IPS-NIHi11 (cell line): Measurements from ENCODE around the gene TSPEAR.
"Not testable (repeated sequence)": the region's sequence is repeated elsewhere in the genome, so short reads cannot be mapped to it uniquely, and the experiment has no call there.

Source experiments
- DNase-seq: peaks from one replicate; pipeline ENCODE4 v3.0.0; 2012; ENCODE audit warnings: mixed read lengths, low spot score

TSPEAR gene

GRCh38 chr21:44603109-44603875 is 108.1 kb downstream of the TSPEAR start:
- no peak for DNase-seq

DNA sequence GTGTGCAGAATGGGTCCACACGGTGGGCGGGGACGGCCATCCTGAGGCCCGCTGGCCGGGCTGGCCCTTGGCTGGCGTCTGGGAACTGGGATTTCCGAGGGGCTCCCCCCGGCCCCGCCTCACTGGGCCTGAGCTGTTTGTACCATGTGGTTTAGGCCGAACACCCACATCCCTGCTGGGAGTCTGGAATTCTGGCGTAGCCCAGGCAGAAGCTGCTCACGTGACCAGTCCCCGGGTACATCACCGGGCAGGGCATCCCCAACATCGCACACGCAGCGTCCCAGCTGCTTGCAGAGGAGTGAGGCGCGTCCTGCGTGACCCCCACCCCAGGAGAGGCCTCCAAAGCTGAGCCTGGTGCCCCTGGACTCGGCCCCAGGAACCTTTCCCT is 108.9 kb downstream of the TSPEAR start:
- no peak for DNase-seq

DNA sequence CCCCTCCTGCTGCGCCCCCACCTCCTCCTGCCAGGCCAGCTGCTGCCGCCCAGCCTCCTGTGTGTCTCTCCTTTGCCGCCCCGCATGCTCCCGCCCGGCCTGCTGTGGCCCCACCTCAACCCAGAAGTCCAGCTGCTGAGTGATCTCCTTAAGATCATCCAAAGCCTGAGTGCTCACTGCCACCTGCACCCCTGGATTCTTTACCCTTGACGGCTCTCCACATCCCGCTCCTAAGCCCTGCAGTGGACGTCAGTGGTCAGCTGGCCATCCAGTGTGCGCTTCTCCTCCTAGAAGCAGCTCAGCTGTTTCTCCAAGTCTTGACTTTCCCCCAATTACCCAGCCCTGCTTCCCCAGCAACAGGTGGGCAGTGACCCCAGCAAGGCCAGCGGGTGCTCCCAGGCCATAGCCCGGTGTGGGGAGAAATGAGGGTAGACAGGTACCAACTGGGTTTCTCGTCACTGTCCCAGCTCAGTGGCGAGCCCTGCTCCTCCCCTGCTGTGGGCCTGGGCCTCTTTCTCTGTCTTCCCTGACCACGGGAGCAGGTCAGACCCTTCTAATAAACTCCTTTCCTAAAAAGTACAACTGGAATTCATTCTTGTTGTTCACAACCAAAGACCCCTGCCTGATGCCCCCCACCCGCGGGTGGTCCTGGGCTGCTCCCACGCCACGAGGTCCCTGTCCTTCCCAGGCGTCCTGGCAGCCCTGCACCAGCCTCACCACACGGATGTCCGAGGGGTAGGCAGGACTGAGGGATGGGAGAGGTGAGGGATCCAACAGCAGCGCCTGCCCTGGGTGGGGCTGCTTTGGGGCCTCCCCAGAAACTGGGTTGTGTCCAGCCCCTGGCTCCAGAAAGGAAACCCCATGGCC is 109.5 kb downstream of the TSPEAR start:
- no peak for DNase-seq

DNA sequence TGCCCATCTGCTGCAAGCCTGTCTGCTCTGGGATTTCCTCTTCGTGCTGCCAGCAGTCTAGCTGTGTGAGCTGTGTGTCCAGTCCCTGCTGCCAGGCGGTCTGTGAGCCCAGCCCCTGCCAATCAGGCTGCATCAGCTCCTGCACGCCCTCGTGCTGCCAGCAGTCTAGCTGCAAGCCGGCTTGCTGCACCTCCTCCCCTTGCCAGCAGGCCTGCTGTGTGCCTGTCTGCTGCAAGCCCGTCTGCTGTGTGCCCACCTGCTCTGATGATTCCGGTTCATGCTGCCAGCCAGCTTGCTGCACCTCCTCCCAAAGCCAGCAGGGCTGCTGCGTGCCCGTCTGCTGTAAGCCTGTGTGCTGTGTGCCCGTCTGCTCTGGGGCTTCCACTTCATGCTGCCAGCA is 110.3 kb downstream of the TSPEAR start:
- not testable (repeated sequence) for DNase-seq

DNA sequence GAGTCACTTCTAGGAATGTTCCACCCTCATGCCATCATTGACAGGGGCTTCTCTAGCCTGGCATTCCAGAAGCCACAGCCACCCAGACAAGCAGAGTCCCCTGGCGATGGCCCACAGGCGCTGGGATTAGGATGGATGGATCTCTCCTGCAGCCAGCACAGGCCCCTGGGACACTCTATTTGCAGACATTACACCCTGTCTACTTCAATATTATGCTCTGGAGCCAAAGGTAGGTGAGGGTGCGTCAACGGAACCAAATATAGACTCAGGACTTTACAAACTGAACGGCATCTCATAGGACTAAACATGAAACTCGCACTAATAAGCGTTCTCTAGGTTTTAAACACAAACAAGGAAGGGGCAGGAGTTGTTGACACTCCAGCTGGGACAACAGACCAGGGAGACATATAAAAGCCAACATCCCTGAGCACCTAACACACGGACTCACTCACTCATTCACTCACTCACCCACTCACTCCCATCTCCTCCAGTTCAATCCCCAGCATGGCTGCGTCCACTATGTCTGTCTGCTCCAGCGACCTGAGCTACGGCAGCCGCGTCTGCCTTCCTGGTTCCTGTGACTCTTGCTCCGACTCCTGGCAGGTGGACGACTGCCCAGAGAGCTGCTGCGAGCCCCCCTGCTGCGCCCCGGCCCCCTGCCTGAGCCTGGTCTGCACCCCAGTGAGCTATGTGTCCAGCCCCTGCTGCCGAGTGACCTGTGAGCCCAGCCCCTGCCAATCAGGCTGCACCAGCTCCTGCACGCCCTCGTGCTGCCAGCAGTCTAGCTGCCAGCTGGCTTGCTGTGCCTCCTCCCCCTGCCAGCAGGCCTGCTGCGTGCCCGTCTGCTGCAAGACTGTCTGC is 111.0 kb downstream of the TSPEAR start, which contains the start of gene KRTAP10-7:
Gene KRTAP10-7 (plus strand): TSS at position 480 of the 861 bp plus-strand sequence. CDS start 25 bp downstream, at position 505.
- not testable (repeated sequence) for DNase-seq

DNA sequence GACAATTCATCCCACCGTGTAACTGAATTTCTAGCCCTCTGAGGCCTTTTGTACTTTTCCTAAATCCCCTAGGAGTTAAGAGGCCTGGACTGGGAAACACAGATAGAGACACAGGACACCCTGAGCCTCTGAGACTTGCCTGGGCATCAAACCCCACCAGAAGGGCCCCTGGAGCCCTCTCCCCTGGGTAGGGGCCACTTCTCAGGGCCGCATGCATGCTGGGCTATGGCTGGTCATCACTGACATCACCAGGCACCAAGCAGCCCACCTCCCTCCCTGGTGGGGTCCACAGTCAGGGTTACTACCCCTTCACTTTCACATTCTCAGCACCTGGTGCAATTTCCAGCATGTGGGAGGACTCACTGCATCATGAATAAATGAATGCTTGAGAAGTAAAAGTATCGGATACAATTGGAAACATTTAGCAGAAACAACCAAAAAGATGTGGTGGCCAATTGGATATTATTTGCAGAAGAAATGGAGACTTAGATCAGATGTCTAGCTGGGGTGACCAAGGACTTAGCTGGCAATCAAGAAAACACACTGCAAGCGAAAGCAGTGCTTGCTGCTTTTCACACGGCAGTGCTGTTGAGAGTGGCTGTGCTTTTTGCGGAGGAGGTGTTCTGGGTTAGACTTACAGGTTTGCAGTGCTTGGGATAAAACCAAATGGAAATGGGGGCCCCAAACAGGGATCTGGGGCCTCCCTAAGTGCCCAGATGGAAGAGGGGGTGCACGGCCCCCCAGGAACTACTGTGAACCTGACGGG is 111.9 kb downstream of the TSPEAR start:
- no peak for DNase-seq

DNA sequence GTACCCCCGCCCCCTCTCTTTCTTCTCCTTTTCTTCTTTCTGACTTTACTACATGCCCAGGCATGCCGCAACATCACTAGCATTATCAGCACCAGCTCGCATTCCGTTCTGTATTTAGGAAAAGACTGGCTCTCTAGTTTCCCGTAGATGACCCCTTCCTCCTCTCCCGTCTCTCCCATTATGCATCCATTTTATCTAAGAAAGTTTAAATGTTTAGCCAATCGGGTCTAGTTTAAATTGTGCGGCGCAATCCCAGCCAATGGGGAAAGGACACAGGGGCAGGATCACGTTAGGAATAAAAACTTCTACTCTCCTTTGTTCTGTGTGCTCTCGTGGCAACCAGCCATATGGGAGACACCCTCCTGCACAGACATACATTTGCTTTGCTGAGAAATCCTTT is 113.3 kb downstream of the TSPEAR start:
- no peak for DNase-seq

GRCh38 chr21:44596068-44596725 is 115.2 kb downstream of the TSPEAR start:
- DNase-seq, result no peak

DNA sequence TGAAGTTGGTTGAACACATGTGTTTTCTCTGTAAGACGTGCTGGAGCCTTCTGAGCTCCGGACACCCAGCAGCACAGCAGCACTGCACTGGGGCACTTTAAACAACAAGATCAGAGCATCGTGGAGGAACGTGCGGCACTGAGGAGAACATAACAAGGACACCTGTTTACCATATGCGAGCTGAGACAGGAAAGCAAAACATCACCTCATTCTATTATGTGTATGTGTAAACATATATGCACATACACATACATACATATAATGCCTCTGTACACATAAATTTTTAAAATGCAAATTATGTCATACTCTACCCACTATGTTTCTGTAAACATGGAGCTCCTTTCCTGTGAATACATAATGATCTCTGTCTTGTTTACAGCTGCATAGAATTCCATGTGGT is 115.8 kb downstream of the TSPEAR start:
- no peak for DNase-seq

DNA sequence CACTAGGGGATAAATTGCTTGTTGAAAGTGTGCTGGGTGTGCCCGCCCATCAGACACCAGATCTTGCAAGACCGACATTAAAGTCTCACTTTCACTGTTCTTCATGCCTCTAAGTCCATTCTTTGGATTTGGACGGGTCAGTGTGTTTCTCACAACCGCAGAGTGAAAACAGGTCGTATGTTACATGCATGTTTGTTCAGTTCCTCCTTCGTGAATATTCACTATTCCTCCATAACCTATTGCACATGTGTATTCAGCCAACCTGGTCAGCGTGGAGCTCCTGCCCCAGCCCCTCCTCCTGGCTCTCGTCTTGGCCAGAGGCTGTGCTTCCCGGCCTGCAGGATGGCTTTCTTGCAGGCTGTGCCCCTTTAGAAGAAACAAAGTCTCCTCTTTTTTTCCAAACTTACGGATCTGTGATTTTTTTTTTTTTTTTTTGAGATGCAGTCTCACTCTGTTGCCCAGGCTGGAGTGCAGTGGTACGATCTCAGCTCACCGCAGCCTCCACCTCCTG is 116.9 kb downstream of the TSPEAR start:
- no peak for DNase-seq

- DNase-seq, result no peak
Observed at GRCh38 chr21:44593598-44594405, 117.6 kb downstream of the TSPEAR start.

DNA sequence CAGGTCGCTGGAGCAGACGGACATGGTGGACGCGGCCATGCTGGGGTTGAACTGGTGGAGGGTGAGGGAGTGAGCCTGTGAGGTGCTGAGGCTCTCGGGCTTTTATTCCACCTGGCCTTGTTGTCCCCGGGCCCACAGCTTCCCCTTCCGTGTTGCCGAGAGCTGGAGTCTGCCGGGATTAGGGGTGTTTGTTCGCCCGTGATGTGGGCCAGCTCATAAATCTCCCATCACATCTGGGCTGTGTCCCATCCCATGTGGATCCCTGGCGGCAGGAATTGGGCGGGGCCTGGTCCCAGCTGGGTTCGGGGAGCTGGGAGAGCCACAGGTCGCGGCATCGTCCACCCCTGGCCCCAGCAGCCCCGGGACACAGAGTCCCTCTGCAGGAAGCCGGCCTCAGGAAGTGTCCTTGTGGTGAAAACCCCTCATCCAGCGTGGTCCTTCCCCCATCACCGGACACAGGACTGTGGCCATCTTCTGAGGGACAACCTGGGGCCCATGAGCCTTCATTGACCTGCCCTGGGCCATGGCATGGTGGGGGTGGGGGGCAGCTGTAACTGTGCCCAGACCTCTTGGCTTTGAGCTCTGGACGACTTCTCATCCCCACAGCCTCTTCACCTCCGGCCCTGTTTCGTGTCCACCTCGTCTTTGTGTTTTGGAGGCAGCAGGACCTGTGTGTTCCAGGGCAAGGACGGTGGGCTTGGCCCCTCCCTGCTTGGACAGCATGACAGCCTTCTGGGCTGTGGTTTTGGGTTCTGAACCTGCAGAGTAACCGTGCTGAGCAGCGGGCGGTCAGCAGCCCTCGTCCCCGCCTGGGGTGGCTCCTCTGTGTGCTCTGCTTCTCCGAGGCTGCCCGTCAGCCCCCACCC is 118.7 kb downstream of the TSPEAR start, which contains the start of gene KRTAP10-6:
Gene KRTAP10-6 (minus strand): TSS at position 60 of the 866 bp plus-strand sequence. CDS start 21 bp downstream, at position 39.
- DNase-seq, result no peak

DNA sequence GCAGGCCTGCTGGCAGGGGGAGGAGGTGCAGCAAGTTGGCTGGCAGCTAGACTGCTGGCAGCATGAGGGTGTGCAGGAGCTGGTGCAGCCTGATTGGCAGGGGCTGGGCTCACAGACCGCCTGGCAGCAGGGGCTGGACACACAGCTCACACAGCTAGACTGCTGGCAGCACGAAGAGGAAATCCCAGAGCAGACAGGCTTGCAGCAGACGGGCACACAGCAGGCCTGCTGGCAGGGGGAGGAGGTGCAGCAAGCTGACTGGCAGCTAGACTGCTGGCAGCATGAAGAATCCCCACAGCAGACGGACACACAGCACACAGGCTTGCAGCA is 119.6 kb downstream of the TSPEAR start:
- DNase-seq, result not testable (repeated sequence)

GRCh38 chr21:44590897-44591800 is 120.2 kb downstream of the TSPEAR start:
- DNase-seq, result not testable (repeated sequence)

- no peak for DNase-seq
Observed at GRCh38 chr21:44590311-44590721, 121.1 kb downstream of the TSPEAR start.

DNA sequence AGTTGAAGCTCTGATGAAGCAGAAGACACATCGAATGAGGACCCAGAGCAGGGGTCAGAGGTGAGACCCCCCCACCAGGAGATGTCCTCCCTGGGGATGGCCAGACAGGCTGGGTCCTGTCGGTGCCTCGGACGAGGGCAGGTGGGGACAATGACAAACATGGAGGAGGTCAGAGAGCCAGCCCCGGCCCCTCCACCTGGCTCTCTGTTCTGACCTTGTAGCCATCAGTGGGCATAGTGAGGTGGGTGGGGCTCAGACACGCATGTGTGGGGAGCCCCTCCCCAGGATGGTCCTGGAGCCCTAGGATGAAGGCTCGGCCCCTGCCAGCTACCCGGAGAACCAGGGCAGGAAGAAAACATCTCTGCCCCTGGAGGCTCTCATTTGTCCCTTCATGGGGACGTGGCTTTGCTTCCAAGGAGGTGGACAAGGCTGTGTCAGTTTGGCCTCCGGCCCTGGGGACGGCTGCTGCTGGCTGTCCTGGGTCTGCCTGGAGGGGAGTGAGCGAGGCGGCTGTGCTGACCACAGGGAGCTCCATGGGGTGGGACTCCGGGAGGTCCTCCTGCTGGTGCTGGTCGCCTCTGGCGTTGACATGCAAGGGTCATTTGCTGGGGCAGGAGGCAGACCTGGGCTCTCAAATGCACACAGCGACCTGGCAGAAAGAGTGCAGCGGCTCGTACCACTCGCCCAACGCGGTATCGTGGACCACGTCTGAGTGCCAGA is 121.6 kb downstream of the TSPEAR start:
- no peak for DNase-seq

- no peak for DNase-seq
Observed at GRCh38 chr21:44589094-44589493, 122.3 kb downstream of the TSPEAR start.
